HCT116 (cell line): ENCODE data around the gene HEG1.

ENCODE experiments used
- ATF3 ChIP-seq: IDR thresholded peaks from 2 replicates; pipeline ENCODE4 v1.6.1; 2012
- CTCF ChIP-seq, 3 experiments: fragments of 200-600 bp in 1 of 3; sonication (generic) in 1 of 3; IDR thresholded peaks in 2 of 3; conservative IDR thresholded peaks in 1 of 3; 2 replicates each; pipeline ENCODE4 v1.5.1; 2012 to 2017; ENCODE audit warnings: low read depth in 2 of 3, low read length in 2 of 3, antibody characterized with exemption in 1 of 3, borderline replicate concordance in 1 of 3, control low read depth in 1 of 3, mild to moderate bottlenecking in 1 of 3, mixed read lengths in 1 of 3, mixed run types in 1 of 3, moderate library complexity in 1 of 3; ENCODE audit not compliant: insufficient read depth in 1 of 3
- EZH2 ChIP-seq: fragments of 200-600 bp; sonication (generic); IDR thresholded peaks from 2 replicates; pipeline ENCODE4 v1.6.1; 2017; ENCODE audit warnings: antibody characterized with exemption, mixed run types
- FOSL1 ChIP-seq: IDR thresholded peaks from 2 replicates; pipeline ENCODE4 v1.6.1; 2012; ENCODE audit warnings: low read depth
- MAX ChIP-seq: IDR thresholded peaks from 2 replicates; pipeline ENCODE4 v1.6.1; 2012
- POLR2A ChIP-seq: IDR thresholded peaks from 2 replicates; pipeline ENCODE4 v1.7.0; 2011; ENCODE audit warnings: borderline replicate concordance; ENCODE audit not compliant: insufficient read depth, insufficient read length; ENCODE audit errors: extremely low read depth
- POLR2AphosphoS5 ChIP-seq: IDR thresholded peaks from 2 replicates; pipeline ENCODE4 v1.6.1; 2011; ENCODE audit warnings: mild to moderate bottlenecking, low read depth, low read length, moderate library complexity
- REST ChIP-seq: IDR thresholded peaks from 2 replicates; pipeline ENCODE4 v1.6.1; 2012; ENCODE audit warnings: low read depth
- SIN3A ChIP-seq: IDR thresholded peaks from 2 replicates; pipeline ENCODE4 v1.6.1; 2012; ENCODE audit warnings: low read depth
- SP1 ChIP-seq: IDR thresholded peaks from 2 replicates; pipeline ENCODE4 v1.6.1; 2012; ENCODE audit warnings: low read depth
- YY1 ChIP-seq: IDR thresholded peaks from 2 replicates; pipeline ENCODE4 v1.6.1; 2011; ENCODE audit warnings: low read length, low read depth, moderate library complexity, mild to moderate bottlenecking; ENCODE audit not compliant: insufficient replicate concordance; ENCODE audit errors: extremely low read depth
- ZBTB33 ChIP-seq: IDR thresholded peaks from 2 replicates; pipeline ENCODE4 v1.6.1; 2011; ENCODE audit warnings: mild to moderate bottlenecking, low read length, moderate library complexity; ENCODE audit not compliant: insufficient replicate concordance; ENCODE audit errors: extremely low read depth
- ZNF274 ChIP-seq: fragments of 200-500 bp; sonication (Bioruptor generic); IDR thresholded peaks from 2 replicates; pipeline ENCODE4 v1.6.1; 2014; ENCODE audit warnings: mild to moderate bottlenecking, low read depth, low read length, inconsistent platforms

- no peak for TF ChIP-seq POLR2A
- TF ChIP-seq ZBTB33 = no peak
- no peak for TF ChIP-seq POLR2AphosphoS5
- TF ChIP-seq CTCF (IDR thresholded peaks at IDR 0.05 in 2 of 3, conservative IDR thresholded peaks at IDR 0.05 in 1 of 3; ENCODE audit: borderline replicate concordance in 1 of 3, insufficient read depth in 1 of 3, low read depth in 2 of 3, low read length in 2 of 3) = no peak
- no peak for TF ChIP-seq FOSL1
- TF ChIP-seq EZH2 = no peak
- no peak for TF ChIP-seq ZNF274
- TF ChIP-seq REST = no peak
- no peak for TF ChIP-seq YY1
- TF ChIP-seq SP1 = no peak
- no peak for TF ChIP-seq MAX
- TF ChIP-seq ATF3 = no peak
- TF ChIP-seq SIN3A = no peak
These were observed 137.3 kb downstream of the HEG1 start for GRCh38 chr3:124918524-124918923.
